ENCODE measurements around the gene ALDH7A1. TPM values are rescaled to one million over a fixed set of nuclear protein-coding genes. Genes with fewer than 3 reads are reported as not detected.

Gene ALDH7A1
- total RNA-seq, 1 experiment from 2014 or later = 148 TPM

- H2BK20ac ChIP-seq (ENCODE audit: low read depth, low read length, poor library complexity, severe bottlenecking) = no peak overlapping the region
- Mint-ChIP-seq H3K4me1 (peaks cover 6% of the 10 kb centered on the region in 2 experiments), H3K27ac (no peak overlapping the region), H3K9me3 (peaks cover 2 to 3% of the 10 kb centered on the region in 2 experiments; a peak in 1 of 5 replicates), H3K27me3 (ENCODE audit: low read depth) (no peaks in the 10 kb centered on the region), H3K36me3 (ENCODE audit: insufficient read depth in 1 of 3, low read depth in 3 of 3) (no peaks in the 10 kb centered on the region; a peak in 1 of 7 replicates), H3K4me3 (no peak overlapping the region)
- H3K9me3 ChIP-seq (ENCODE audit: control insufficient read depth, low read depth, low read length) = no peaks in the 10 kb centered on the region
- H4K20me1 ChIP-seq (ENCODE audit: control insufficient read depth, insufficient read depth, insufficient read length) = no peaks in the 10 kb centered on the region
- no peaks in the 10 kb centered on the region for H3K23me2 ChIP-seq (ENCODE audit: insufficient read length, low read depth, low read length, poor library complexity, severe bottlenecking)
- no peaks in the 10 kb centered on the region for H3K79me2 ChIP-seq (ENCODE audit: insufficient read depth, low read length)
- H2AFZ ChIP-seq (ENCODE audit: low read length) = no peak overlapping the region
- no peak overlapping the region for H2BK120ac ChIP-seq (ENCODE audit: low read depth, low read length, poor library complexity, severe bottlenecking)
- H3K27me3 ChIP-seq (ENCODE audit: insufficient read depth, low read length) = no peaks in the 10 kb centered on the region
- H3K79me1 ChIP-seq (ENCODE audit: insufficient read depth, low read depth, low read length, poor library complexity, severe bottlenecking) = no peaks in the 10 kb centered on the region
- H4K8ac ChIP-seq (replicated peaks; ENCODE audit: insufficient read length, low read depth, low read length) = no peak overlapping the region
- H2BK5ac ChIP-seq (ENCODE audit: insufficient read length, low read length) = no peak overlapping the region
- H3K4me1 ChIP-seq (ENCODE audit: insufficient read depth, low read length) = no peaks in the 10 kb centered on the region
- H3K27ac ChIP-seq (ENCODE audit: insufficient read length, low read depth, low read length) = no peak overlapping the region
- H3K18ac ChIP-seq (ENCODE audit: insufficient read length, low read depth, low read length) = no peak overlapping the region
- no peak for DNase-seq
- H3K23ac ChIP-seq (ENCODE audit: insufficient read length, low read depth, low read length) = no peak overlapping the region
- H2BK15ac ChIP-seq (ENCODE audit: low read depth, low read length) = no peak overlapping the region
- no peak overlapping the region for H3T11ph ChIP-seq (ENCODE audit: low read length)
- no peak overlapping the region for H3K9ac ChIP-seq (ENCODE audit: extremely low read depth, insufficient read length, low read length)
- TF ChIP-seq CTCF (conservative IDR thresholded peaks at IDR 0.05) = no peak
- no peak overlapping the region for H3K4ac ChIP-seq (ENCODE audit: low read depth, low read length)
- no peak overlapping the region for H3K14ac ChIP-seq (ENCODE audit: insufficient read depth, low read length)
- H4K91ac ChIP-seq (ENCODE audit: insufficient read length, low read depth, low read length) = no peak overlapping the region
- H2AK5ac ChIP-seq (ENCODE audit: insufficient read length, low read length) = no peak overlapping the region
- H3K56ac ChIP-seq (ENCODE audit: insufficient read length, low read depth, low read length) = no peak overlapping the region
- H3K4me2 ChIP-seq (ENCODE audit: insufficient read depth, insufficient read length, low read length) = no peak overlapping the region
- H4K5ac ChIP-seq (ENCODE audit: insufficient read length, low read depth, low read length) = no peak overlapping the region
- no peak overlapping the region for H2BK12ac ChIP-seq (ENCODE audit: insufficient read length, low read depth, low read length)
These were observed 68.5 kb downstream of the ALDH7A1 start for GRCh38 chr5:126526493-126526892.
